Activated CD4-positive, alpha-beta T cell treated with anti-CD3 and anti-CD28 coated beads, Interleukin-2, amount 10 ng/mL, durations not matched to agents 7 days and 5 days (primary cell): ENCODE data around the gene SH3GLB2. TPM values are rescaled to one million over a fixed set of nuclear protein-coding genes. Genes with fewer than 3 reads are reported as not detected.

ENCODE experiments used
- CTCF ChIA-PET: fragments of 350-600 bp; sonication (Branson Sonifier 250); formaldehyde crosslinking; loops from one replicate; lab custom pipeline; 2021; ENCODE audit warnings: antibody characterized with exemption; lab: Charles Lee
- POLR2A ChIA-PET: fragments of 350-600 bp; sonication (Branson Sonifier 250); formaldehyde crosslinking; loops from one replicate; lab custom pipeline; 2021; ENCODE audit warnings: antibody characterized with exemption; lab: Charles Lee
- DNase-seq: peaks from one replicate; pipeline ENCODE4 v3.0.0-alpha.2; 2020
- H3K27ac Mint-ChIP-seq: one replicate; pipeline ENCODE4 v1.8.0; 2021; ENCODE audit warnings: mild to moderate bottlenecking, moderate library complexity, mixed read lengths
- H3K27me3 Mint-ChIP-seq: one replicate; pipeline ENCODE4 v1.8.0; 2021; ENCODE audit warnings: mixed read lengths
- H3K36me3 Mint-ChIP-seq: one replicate; pipeline ENCODE4 v1.8.0; 2021; ENCODE audit warnings: low read depth, mixed read lengths
- H3K4me1 Mint-ChIP-seq: one replicate; pipeline ENCODE4 v1.8.0; 2021; ENCODE audit warnings: mixed read lengths
- H3K4me3 Mint-ChIP-seq: one replicate; pipeline ENCODE4 v1.8.0; 2021; ENCODE audit warnings: mild to moderate bottlenecking, moderate library complexity, mixed read lengths
- H3K9me3 Mint-ChIP-seq: one replicate; pipeline ENCODE4 v1.8.0; 2021; ENCODE audit warnings: mixed read lengths
- total RNA-seq, 2 experiments: library from RNA; stranded (reverse); gene quantifications; one replicate each; pipeline ENCODE4 v1.2.3, GENCODE V29; 2021

The SH3GLB2 gene
- 100 to 1,000 TPM; 111 to 124 TPM for total RNA-seq

DNA sequence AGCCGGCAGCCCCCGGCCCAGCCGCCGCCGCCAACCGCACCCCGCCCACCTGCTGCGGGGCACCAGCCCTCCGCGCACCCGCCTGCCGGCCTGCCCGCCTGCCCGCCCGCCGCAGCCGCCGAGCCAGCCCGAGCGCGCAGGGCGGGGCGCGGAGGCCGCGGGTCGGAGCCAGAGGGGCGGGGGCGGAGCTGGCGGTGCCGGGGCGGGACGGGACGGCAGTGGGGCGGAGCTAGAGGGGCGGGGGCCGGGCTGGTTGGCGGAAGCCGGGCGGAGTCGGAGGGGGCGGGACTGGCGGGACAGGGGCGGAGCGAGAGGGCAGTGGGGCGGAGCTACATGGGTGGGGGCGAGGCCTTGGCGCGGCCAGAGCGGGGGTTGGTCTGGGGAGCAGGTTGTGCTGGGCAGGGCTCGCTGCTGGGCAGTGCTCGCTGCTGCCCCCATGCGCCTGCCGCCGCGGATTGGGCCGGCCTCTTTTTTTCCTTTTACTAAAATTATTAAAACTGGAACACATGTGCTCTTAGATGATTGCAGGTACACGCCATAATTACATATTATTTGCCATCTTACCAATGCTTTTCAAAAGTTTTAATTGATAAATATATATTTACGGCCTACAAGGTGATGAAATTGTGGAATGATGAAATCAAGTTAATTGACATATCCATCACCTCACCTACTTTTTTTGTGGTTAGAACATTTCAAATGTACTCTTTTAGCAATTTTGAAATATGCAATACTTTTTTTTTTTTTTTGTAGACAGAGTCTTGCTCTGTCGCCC lies at the start of gene SH3GLB2:
Gene SH3GLB2, minus strand, starts transcription at position 140 of the 775 bp plus-strand sequence. CDS start 177 bp downstream, outside the sequence.
- peaks cover 29% of the 10 kb centered on the region for H3K4me1 Mint-ChIP-seq
- peak; percentile 93 for DNase-seq
- no peaks in the 10 kb centered on the region for H3K36me3 Mint-ChIP-seq
- CTCF ChIA-PET, result interaction anchor here (0.6 to 1.1 kb wide), 3 partner anchors 10 to 40 kb away, joined by 3 to 7 read pairs (median 3); no protein-coding TSS in a partner anchor
- POLR2A ChIA-PET, result interaction anchor here (0.6 to 0.9 kb wide), 2 partner anchors 52 to 457 kb away, joined by 3 to 4 read pairs; no protein-coding TSS in a partner anchor
- no peaks in the 10 kb centered on the region for H3K9me3 Mint-ChIP-seq
- peak within 1 kb of the TSS; percentile 86 for H3K27ac Mint-ChIP-seq
- H3K4me3 Mint-ChIP-seq, result peak within 1 kb of the TSS; percentile 85
- no peaks in the 10 kb centered on the region for H3K27me3 Mint-ChIP-seq

DNA sequence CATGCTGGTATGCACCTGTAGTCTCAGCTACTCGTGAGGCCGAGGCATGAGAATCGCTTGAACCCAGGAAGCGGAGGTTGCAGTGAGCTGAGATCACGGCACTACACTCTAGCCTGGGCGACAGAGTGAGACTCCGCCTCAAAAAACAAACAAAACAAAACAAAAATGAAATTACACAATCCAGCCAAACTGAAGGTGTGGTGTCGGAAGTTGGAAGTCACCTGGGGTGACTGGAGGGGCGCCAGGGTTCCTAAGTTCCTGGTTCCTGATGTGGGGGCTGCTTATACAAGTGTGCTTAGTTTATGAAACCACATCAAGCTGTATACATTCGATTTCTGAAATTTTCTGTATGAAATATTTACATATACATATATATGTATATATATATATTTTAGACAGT lies 49.1 kb upstream of the SH3GLB2 start:
- no peaks in the 10 kb centered on the region for H3K27me3 Mint-ChIP-seq
- H3K9me3 Mint-ChIP-seq, result no peaks in the 10 kb centered on the region
- H3K27ac Mint-ChIP-seq, result no peak overlapping the region
- no peak overlapping the region for H3K4me3 Mint-ChIP-seq
- H3K4me1 Mint-ChIP-seq, result peaks cover 44% of the 10 kb centered on the region
- no peaks in the 10 kb centered on the region for H3K36me3 Mint-ChIP-seq
- ChIA-PET CTCF (interaction anchor here (1.1 to 2.0 kb wide), 2 partner anchors 8 to 15 kb away, joined by 4 read pairs; no protein-coding TSS in a partner anchor), POLR2A (no interaction called here)
- no peak for DNase-seq

DNA sequence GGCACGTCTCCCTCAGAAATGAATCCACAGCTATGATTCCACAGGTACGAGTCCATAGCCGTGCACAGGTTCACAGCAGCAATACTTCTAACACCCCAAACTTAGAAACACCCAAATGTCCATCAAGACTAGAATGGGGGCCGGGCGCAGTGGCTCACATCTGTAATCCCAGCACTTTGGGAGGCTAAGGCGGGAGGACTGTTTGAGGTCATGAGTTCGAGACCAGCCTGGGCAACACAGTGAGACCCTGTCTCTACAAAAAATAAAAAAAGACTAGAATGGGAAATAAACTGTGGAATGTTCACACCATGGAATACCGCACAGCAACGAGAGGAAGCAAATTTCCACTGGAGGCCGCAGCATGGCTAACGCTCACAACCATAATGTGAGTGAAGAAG lies 48.5 kb upstream of the SH3GLB2 start:
- CTCF ChIA-PET, result interaction anchor here (1.3 kb wide), 1 partner anchor 21 kb away, joined by 3 read pairs; no protein-coding TSS in a partner anchor
- DNase-seq, result no peak
- H3K27ac Mint-ChIP-seq, result no peak overlapping the region
- peaks cover 44% of the 10 kb centered on the region for H3K4me1 Mint-ChIP-seq
- no peak overlapping the region for H3K4me3 Mint-ChIP-seq
- no peaks in the 10 kb centered on the region for H3K27me3 Mint-ChIP-seq
- H3K9me3 Mint-ChIP-seq, result no peaks in the 10 kb centered on the region
- POLR2A ChIA-PET, result no interaction called here
- peaks cover 3% of the 10 kb centered on the region for H3K36me3 Mint-ChIP-seq

DNA sequence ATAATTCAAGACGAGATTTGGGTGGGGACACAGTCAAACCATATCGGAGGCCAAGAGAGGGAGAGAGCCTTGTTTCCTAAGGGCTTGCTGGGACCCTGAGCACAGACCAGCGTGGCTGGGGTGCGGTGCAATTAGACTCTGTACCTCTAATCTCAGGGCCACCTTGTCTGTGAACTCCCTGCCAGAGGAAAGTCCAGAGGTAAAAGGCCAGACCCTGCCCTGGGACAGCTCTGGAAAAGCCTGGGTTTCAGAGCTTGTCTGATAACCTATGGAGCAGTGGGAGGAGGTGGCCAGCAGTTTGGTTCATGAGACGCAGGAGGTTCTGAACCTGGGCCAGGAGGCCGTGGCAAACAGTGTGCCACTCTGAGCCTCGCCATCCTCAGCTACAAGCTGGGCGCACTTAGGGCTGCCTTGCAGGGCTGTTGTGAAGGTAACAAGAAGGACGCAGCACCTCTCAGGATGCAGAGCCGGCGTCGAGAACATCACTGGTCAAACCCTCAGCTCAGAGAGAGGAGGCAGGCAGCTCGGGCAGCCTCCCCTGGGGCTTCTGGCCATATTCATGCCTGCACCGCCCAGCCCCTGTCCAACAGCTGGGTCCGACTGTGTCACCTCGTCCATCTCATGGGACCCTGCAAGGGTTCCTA lies 48.0 kb upstream of the SH3GLB2 start:
- no peaks in the 10 kb centered on the region for H3K27me3 Mint-ChIP-seq
- DNase-seq, result no peak
- H3K4me3 Mint-ChIP-seq, result no peak overlapping the region
- no peaks in the 10 kb centered on the region for H3K9me3 Mint-ChIP-seq
- H3K27ac Mint-ChIP-seq, result no peak overlapping the region
- CTCF ChIA-PET, result interaction anchor here (1.3 kb wide), 2 partner anchors 22 to 258 kb away, joined by 3 read pairs; partner anchors contain the start of gene ENDOG
- H3K36me3 Mint-ChIP-seq, result peaks cover 3% of the 10 kb centered on the region
- POLR2A ChIA-PET, result no interaction called here
- H3K4me1 Mint-ChIP-seq, result peaks cover 47% of the 10 kb centered on the region

DNA sequence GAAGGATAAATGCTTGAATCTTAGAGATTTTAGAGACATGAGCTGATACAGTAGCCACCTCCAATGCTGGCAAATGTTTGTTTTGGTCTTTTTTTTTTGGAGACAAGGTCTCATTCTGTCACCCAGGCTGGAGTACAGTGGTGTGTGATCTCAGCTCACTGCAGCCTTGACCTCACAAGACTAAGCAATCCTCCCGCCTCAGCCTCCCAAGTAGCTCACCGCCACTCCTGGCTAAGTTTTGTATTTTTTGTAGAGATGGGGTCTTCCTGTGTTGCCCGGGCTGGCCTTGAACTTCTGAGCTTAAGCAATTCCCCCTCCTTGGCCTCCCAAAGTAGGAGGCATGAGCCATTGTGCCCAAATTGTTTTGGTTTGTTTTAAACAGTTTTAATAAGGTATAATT lies 46.0 kb upstream of the SH3GLB2 start:
- POLR2A ChIA-PET, result no interaction called here
- DNase-seq, result no peak
- peak overlapping the region; percentile 63 for H3K27ac Mint-ChIP-seq
- peaks cover 6% of the 10 kb centered on the region for H3K36me3 Mint-ChIP-seq
- H3K9me3 Mint-ChIP-seq, result no peaks in the 10 kb centered on the region
- no peaks in the 10 kb centered on the region for H3K27me3 Mint-ChIP-seq
- H3K4me3 Mint-ChIP-seq, result no peak overlapping the region
- H3K4me1 Mint-ChIP-seq, result peaks cover 53% of the 10 kb centered on the region
- CTCF ChIA-PET, result interaction anchor here (0.6 to 0.7 kb wide), 2 partner anchors 27 to 30 kb away, joined by 3 to 5 read pairs; no protein-coding TSS in a partner anchor

DNA sequence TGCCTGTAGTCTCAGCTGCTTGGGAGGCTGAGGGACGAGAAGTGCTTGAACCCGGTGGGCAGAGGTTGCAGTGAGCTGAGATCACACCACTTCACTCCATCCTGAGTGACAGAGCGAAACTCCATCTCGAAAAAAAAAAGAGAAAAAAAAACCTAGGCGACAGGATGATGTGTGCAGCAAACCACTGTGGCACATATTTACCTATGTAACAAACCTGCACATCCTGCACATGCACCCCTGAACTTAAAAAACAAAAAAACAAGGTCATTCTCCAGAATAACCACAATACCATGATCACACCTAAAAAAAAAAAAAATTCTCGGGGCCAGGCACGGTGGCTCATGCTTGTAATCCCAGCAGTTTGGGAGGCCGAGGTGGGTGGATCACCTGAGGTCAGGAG lies 45.3 kb upstream of the SH3GLB2 start:
- Mint-ChIP-seq H3K27ac (peak overlapping the region; percentile 79), H3K4me1 (peaks cover 56% of the 10 kb centered on the region), H3K36me3 (peaks cover 11% of the 10 kb centered on the region), H3K4me3 (peak overlapping the region; percentile 20), H3K27me3 (no peaks in the 10 kb centered on the region), H3K9me3 (no peaks in the 10 kb centered on the region)
- ChIA-PET POLR2A (no interaction called here), CTCF (interaction anchor here (0.6 to 0.7 kb wide), 3 partner anchors 27 to 69 kb away, joined by 3 to 5 read pairs (median 4); no protein-coding TSS in a partner anchor)
- DNase-seq, result no peak

DNA sequence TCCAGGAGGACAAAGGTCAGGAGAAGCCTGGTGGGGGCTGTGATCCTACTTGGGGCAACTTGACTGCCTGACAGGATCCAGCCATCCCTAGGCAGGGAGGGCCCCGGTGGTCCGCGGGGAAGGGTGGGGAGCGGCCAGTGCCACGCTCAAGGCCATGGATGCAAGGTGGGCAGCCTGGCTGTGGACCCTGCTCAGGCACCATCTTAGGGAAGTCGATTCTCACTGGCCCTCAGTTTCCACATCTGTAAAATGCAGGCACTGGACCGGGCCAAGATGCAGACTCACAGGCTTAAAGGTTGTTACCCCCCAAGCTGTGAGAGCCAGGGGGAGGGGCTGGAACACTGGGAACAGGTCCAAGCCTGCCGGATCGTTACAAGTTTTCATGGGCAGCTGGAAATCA lies 44.0 kb upstream of the SH3GLB2 start:
- DNase-seq, result no peak
- H3K27ac Mint-ChIP-seq, result peak overlapping the region; percentile 39
- CTCF ChIA-PET, result no interaction called here
- peaks cover 14% of the 10 kb centered on the region for H3K36me3 Mint-ChIP-seq
- no peak overlapping the region for H3K4me3 Mint-ChIP-seq
- peaks cover 59% of the 10 kb centered on the region for H3K4me1 Mint-ChIP-seq
- H3K27me3 Mint-ChIP-seq, result no peaks in the 10 kb centered on the region
- POLR2A ChIA-PET, result no interaction called here
- no peaks in the 10 kb centered on the region for H3K9me3 Mint-ChIP-seq

DNA sequence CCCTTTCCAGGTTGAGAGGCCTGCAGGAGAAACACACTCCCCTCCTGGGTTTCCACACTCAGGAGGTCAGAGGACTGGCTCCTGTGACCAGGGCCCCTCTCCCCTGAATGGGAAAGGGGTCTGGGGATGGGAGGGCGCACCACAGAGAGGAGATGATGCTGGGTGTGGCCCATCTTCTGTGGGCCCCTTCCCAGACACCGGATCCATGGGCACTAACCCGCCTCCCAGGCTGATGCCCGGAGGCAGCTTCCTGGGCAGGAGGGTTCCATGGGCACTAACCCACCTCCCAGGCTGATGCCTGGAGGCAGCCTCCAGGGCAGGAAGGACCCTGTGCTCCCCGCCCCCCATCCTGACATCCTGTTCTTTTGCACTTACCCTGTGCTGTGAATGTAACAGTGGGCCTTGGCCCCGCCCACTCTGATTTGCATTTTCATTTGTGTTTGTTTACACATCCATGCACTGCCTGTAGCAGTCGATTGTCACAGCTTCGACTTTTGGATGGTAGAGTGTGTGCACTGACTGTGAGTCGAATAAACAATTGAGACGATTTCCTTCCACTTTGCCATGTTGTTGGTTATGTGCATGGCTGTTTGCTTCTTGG lies 43.5 kb upstream of the SH3GLB2 start:
- DNase-seq, result peak; percentile 64
- peak overlapping the region; percentile 39 for H3K27ac Mint-ChIP-seq

DNA sequence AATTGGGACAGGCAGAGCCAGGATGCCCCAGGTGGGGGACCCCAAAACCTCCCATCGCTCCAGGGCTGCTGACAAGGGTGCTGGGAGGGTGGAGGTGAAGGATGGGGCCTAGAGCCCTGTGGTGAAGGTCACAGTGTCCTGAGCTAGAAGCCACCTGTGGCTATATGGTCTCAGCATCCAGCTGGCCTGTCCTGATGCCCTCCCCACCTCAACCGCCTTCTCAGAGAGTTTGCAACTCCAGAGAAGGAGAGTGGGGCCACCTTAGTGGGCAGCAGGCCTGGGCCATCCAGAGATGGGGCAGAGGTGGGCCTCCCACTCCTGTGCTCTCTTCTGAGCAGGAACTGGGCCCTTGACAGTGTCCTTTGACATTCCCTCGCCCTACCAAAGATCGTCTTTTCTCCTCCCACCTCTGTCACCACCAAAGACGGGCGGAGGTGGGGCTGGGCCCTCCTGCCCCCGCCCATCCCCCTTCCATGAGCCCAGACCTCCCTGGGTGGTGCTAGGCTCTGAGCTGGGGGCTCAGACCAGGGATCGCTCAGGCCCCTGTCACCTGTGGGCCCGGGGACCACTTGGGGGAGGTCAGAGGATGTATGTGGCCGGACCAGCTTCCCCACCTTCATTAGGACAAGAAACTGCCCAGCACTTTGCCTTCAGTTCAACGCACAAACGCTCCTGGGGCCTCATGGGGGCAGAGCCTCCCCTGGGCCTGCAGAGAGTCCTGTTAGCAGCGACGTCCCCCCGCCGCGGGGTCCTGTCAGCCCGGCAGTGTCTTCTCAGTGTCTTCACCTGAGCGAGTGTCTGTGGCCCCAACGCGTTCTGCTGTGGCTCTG lies 42.8 kb upstream of the SH3GLB2 start:
- Mint-ChIP-seq H3K27ac (peak overlapping the region; percentile 57), H3K27me3 (no peaks in the 10 kb centered on the region), H3K9me3 (no peaks in the 10 kb centered on the region), H3K4me1 (peaks cover 59% of the 10 kb centered on the region), H3K4me3 (no peak overlapping the region), H3K36me3 (peaks cover 18% of the 10 kb centered on the region)
- DNase-seq, result no peak
- ChIA-PET CTCF (no interaction called here), POLR2A (no interaction called here)

More for the DNA sequence above, 43.5 kb upstream of the SH3GLB2 start:
- Mint-ChIP-seq H3K36me3 (peaks cover 14% of the 10 kb centered on the region), H3K27me3 (no peaks in the 10 kb centered on the region), H3K9me3 (no peaks in the 10 kb centered on the region), H3K4me1 (peaks cover 59% of the 10 kb centered on the region), H3K4me3 (no peak overlapping the region)
- CTCF ChIA-PET, result no interaction called here
- POLR2A ChIA-PET, result no interaction called here

DNA sequence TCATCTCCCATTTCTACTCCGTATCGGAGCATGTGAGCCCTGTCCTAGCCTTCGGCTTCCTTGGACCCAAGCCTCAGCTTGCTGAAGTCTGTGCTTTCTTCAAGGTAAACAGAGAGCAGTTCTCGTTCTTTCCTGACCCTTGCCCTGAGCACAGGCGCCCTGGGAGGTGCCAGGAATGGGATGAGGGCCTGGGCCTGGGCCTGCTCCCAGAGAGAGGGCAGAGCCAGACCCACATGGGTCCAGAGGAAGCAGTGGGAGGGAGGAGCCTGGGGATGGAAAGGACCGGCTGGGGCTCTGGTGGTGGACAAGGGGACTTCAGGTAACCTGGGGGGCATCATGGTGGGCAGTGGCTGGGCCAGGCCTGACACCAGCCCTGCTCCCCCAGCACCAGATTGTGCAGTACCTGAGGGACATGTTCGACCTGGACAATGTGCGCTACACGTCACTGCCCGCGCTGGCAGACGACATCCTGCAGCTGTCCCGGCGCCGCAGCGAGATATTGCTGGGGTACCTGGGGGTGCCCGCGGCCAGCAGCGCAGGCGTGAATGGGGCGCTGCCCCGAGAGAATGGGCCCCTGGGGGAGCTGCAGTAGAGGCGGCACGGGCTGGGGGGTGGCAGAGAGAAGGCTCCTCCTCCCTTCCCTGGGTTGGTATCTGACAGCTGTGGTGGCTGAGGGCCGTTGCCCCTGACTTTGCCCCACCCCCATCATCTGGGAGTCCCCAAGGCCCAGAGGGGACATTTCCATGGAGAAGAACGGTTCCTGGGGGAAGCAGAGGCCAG lies 41.9 kb upstream of the SH3GLB2 start:
- Mint-ChIP-seq H3K27ac (peak overlapping the region; percentile 91), H3K4me1 (peaks cover 59% of the 10 kb centered on the region), H3K4me3 (no peak overlapping the region), H3K9me3 (no peaks in the 10 kb centered on the region), H3K36me3 (peaks cover 22% of the 10 kb centered on the region), H3K27me3 (no peaks in the 10 kb centered on the region)
- no peak for DNase-seq
- POLR2A ChIA-PET, result no interaction called here
- CTCF ChIA-PET, result interaction anchor here (1.1 to 1.4 kb wide), 3 partner anchors 10 to 34 kb away, joined by 3 read pairs; partner anchors contain the start of gene MIGA2

DNA sequence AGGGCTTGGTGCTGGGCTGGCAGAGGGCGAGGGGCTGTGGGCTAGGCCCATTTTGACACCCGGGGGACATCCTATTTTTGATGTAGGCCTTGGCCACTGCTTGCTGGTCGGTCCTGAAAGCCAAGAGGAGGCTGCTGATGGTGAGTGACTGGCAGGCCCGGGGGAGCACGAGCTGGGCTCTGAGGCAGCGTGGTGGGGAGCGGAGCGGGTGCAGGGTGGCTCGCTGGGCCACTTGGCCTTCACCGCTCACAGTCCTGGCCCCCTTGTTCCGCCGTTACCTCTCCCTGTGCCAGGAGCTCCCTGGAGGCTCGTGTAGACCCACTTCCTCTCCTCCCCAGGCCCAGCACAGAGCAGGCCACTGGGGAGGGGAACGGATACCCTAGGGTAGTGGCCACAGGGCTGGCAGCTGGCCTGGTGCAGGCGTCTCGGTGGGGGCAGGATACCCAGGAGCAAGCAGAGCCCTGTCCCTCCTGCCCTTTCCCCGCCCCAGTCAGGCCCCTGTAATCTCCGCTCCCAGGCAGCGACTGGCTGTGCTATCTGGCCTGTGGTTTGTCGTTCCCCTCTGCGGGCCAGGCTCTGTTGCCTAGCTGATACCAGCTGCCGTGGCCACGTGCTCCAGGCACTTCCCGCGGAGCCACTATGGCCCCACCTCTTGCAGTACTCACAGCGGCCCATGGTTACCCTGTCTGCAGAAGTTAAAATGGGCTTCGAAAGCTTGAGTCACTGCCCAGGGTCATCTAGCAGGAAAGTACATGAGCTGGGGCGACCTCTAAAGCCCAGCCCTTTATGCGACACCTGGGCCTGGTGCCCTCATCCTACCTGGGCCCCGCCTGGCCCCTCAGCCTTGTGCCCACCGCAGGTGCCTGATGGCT lies 41.1 kb upstream of the SH3GLB2 start:
- Mint-ChIP-seq H3K4me3 (peak overlapping the region; percentile 43), H3K4me1 (peaks cover 54% of the 10 kb centered on the region), H3K9me3 (no peaks in the 10 kb centered on the region), H3K27ac (peak overlapping the region; percentile 91), H3K27me3 (no peaks in the 10 kb centered on the region), H3K36me3 (peaks cover 22% of the 10 kb centered on the region)
- ChIA-PET POLR2A (no interaction called here), CTCF (interaction anchor here (0.7 to 1.5 kb wide), 7 partner anchors 9 to 71 kb away, joined by 3 to 4 read pairs (median 3); partner anchors contain the start of gene MIGA2)
- DNase-seq, result peak; percentile 81
